ENCODE data around the gene RASGRF1.

The RASGRF1 gene

GRCh38 chr15:79065706-79066376, 24.7 kb downstream of the RASGRF1 start:
- FAIRE-seq = no peak

- FAIRE-seq = no peak
Measured at GRCh38 chr15:79065361-79065705, 25.2 kb downstream of the RASGRF1 start.

- no peak for FAIRE-seq
Measured at GRCh38 chr15:79064496-79064895, 26.1 kb downstream of the RASGRF1 start.

- no peak for FAIRE-seq
Measured at GRCh38 chr15:79060175-79060574, 30.4 kb downstream of the RASGRF1 start.

- FAIRE-seq = no peak
Measured at GRCh38 chr15:79059081-79059572, 31.5 kb downstream of the RASGRF1 start.

GRCh38 chr15:79058260-79058850, 32.2 kb downstream of the RASGRF1 start:
- no peak for FAIRE-seq

GRCh38 chr15:79057050-79057449, 33.5 kb downstream of the RASGRF1 start:
- no peak for FAIRE-seq

- FAIRE-seq = no peak
Measured at GRCh38 chr15:79054350-79054749, 36.2 kb downstream of the RASGRF1 start.

- no peak for FAIRE-seq
Measured at GRCh38 chr15:79053894-79054293, 36.7 kb downstream of the RASGRF1 start.

GRCh38 chr15:79051941-79052731, 38.4 kb downstream of the RASGRF1 start:
- no peak for FAIRE-seq

GRCh38 chr15:79051029-79051428, 39.6 kb downstream of the RASGRF1 start:
- no peak for FAIRE-seq

- no peak for FAIRE-seq
Measured at GRCh38 chr15:79050341-79050740, 40.2 kb downstream of the RASGRF1 start.

GRCh38 chr15:79049416-79049815, 41.2 kb downstream of the RASGRF1 start:
- FAIRE-seq = no peak

GRCh38 chr15:79047676-79048439, 42.7 kb downstream of the RASGRF1 start:
- FAIRE-seq = no peak

- no peak for FAIRE-seq
Measured at GRCh38 chr15:79046691-79047404, 43.7 kb downstream of the RASGRF1 start.

GRCh38 chr15:79045041-79045440, 45.5 kb downstream of the RASGRF1 start:
- FAIRE-seq = no peak

GRCh38 chr15:79042213-79042928, 48.2 kb downstream of the RASGRF1 start:
- FAIRE-seq = no peak

GRCh38 chr15:79041601-79042168, 48.9 kb downstream of the RASGRF1 start:
- no peak for FAIRE-seq

GRCh38 chr15:79037848-79038247, 52.7 kb downstream of the RASGRF1 start:
- FAIRE-seq = no peak

- FAIRE-seq = no peak
Measured at GRCh38 chr15:79036323-79036722, 54.3 kb downstream of the RASGRF1 start.

GRCh38 chr15:79035814-79036213, 54.8 kb downstream of the RASGRF1 start:
- FAIRE-seq = no peak

Measured in G401.6 (cell line).